ENCODE results near the gene DPP8.

Gene DPP8

DNA sequence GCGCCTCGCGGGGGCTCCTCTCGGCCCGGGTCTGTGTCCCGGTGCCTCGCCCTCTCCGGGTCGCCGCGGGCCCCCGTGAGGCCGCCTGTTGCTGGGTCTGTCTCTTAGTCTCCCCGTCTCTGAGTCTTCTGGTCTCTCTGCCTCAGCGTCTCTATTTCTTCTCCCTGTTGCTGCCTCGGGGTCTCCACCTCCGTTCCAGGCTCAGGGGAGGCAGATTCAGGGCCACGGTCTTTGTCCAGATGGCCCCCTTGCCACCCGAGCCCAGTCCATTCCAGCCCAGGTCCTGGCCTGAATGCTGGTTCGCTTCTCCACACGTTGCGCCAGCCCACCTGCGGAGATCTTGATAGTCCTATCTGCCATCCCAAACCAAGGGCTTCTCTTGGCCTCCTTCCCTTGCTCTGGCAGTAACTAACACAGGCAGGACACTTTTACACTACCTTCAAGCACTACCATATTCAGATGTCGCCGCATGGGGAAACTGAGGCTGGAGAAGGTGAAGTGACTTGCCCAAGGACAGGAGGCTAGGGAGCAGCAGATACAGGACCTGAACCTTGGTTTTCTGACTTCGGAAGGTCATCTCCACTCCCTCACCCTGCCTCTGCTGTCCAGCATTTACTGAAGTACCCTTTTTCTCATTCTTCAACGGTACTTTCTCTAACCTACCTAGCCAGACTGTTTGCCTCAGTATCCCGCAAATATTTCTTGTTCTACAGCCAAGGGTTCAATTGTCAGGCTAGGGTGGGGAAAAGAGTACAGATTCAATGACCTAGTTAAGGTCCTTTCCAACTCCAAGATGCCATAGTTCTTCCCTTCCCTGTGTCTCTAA, 94.1 kb downstream of the DPP8 start (continued):
- peak; percentile 89 for TF ChIP-seq ZNF600 (tag by site-specific recombination; IDR thresholded peaks at IDR 0.05)
- no peak for TF ChIP-seq ZNF544 (tag by site-specific recombination; IDR thresholded peaks at IDR 0.05)
- TF ChIP-seq BCL11B (tag by site-specific recombination; IDR thresholded peaks at IDR 0.05; ENCODE audit: low read depth) = no peak
- TF ChIP-seq ZNF211 (tag by site-specific recombination; IDR thresholded peaks at IDR 0.05; ENCODE audit: low read depth) = no peak
- TF ChIP-seq ZNF777 (tag by site-specific recombination; IDR thresholded peaks at IDR 0.05; ENCODE audit: borderline replicate concordance) = no peak
- no peak for TF ChIP-seq ZNF701 (tag by site-specific recombination; IDR thresholded peaks at IDR 0.05)
- no peak for TF ChIP-seq ZNF549 (tag by site-specific recombination; IDR thresholded peaks at IDR 0.05)
- no peak for TF ChIP-seq ZSCAN16 (tag by site-specific recombination; IDR thresholded peaks at IDR 0.05)
- no peak for TF ChIP-seq KLF9 (tag by site-specific recombination; IDR thresholded peaks at IDR 0.05; ENCODE audit: low read depth)
- TF ChIP-seq ZFP41 (tag by site-specific recombination; IDR thresholded peaks at IDR 0.05; ENCODE audit: borderline replicate concordance) = no peak
- TF ChIP-seq ZNF23 (tag by site-specific recombination; IDR thresholded peaks at IDR 0.05; ENCODE audit: borderline replicate concordance) = no peak
- no peak for TF ChIP-seq ZSCAN23 (tag by site-specific recombination; IDR thresholded peaks at IDR 0.05)
- TF ChIP-seq, protein P1, sequence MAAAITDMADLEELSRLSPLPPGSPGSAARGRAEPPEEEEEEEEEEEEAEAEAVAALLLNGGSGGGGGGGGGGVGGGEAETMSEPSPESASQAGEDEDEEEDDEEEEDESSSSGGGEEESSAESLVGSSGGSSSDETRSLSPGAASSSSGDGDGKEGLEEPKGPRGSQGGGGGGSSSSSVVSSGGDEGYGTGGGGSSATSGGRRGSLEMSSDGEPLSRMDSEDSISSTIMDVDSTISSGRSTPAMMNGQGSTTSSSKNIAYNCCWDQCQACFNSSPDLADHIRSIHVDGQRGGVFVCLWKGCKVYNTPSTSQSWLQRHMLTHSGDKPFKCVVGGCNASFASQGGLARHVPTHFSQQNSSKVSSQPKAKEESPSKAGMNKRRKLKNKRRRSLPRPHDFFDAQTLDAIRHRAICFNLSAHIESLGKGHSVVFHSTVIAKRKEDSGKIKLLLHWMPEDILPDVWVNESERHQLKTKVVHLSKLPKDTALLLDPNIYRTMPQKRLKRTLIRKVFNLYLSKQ (tag by site-specific recombination; IDR thresholded peaks at IDR 0.05; ENCODE audit: borderline replicate concordance) = no peak
- TF ChIP-seq ZNF501 (tag by site-specific recombination; IDR thresholded peaks at IDR 0.05) = no peak
- TF ChIP-seq, protein P2, sequence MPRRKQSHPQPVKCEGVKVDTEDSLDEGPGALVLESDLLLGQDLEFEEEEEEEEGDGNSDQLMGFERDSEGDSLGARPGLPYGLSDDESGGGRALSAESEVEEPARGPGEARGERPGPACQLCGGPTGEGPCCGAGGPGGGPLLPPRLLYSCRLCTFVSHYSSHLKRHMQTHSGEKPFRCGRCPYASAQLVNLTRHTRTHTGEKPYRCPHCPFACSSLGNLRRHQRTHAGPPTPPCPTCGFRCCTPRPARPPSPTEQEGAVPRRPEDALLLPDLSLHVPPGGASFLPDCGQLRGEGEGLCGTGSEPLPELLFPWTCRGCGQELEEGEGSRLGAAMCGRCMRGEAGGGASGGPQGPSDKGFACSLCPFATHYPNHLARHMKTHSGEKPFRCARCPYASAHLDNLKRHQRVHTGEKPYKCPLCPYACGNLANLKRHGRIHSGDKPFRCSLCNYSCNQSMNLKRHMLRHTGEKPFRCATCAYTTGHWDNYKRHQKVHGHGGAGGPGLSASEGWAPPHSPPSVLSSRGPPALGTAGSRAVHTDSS (tag by site-specific recombination; IDR thresholded peaks at IDR 0.05) = no peak
- no peak for TF ChIP-seq MEIS1 (CRISPR knock-in tag; IDR thresholded peaks at IDR 0.05; ENCODE audit: borderline replicate concordance)
- no peak for TF ChIP-seq ZNF76 (tag by site-specific recombination; IDR thresholded peaks at IDR 0.05; ENCODE audit: borderline replicate concordance, low read depth)
- TF ChIP-seq, protein P3, sequence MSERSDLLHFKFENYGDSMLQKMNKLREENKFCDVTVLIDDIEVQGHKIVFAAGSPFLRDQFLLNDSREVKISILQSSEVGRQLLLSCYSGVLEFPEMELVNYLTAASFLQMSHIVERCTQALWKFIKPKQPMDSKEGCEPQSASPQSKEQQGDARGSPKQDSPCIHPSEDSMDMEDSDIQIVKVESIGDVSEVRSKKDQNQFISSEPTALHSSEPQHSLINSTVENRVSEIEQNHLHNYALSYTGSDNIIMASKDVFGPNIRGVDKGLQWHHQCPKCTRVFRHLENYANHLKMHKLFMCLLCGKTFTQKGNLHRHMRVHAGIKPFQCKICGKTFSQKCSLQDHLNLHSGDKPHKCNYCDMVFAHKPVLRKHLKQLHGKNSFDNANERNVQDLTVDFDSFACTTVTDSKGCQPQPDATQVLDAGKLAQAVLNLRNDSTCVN (tag by site-specific recombination; optimal IDR thresholded peaks at IDR 0.05) = no peak
- TF ChIP-seq ZNF394 (tag by site-specific recombination; IDR thresholded peaks at IDR 0.05; ENCODE audit: borderline replicate concordance) = no peak
- no peak for TF ChIP-seq ZNF174 (tag by site-specific recombination; IDR thresholded peaks at IDR 0.05)
- peak; percentile 60 for TF ChIP-seq GLIS2 (tag by site-specific recombination; IDR thresholded peaks at IDR 0.05)
- no peak for TF ChIP-seq ZNF202 (tag by site-specific recombination; IDR thresholded peaks at IDR 0.05; ENCODE audit: borderline replicate concordance)
- TF ChIP-seq ZNF830 (tag by site-specific recombination; IDR thresholded peaks at IDR 0.05; ENCODE audit: low read depth) = no peak
- no peak for TF ChIP-seq ZBTB1 (tag by site-specific recombination; IDR thresholded peaks at IDR 0.05)
- TF ChIP-seq ZNF561 (tag by site-specific recombination; IDR thresholded peaks at IDR 0.05; ENCODE audit: borderline replicate concordance) = no peak; the same call in 1 of the 2 replicates
- TF ChIP-seq GLI4 (tag by site-specific recombination; IDR thresholded peaks at IDR 0.05) = no peak
- no peak for TF ChIP-seq ZNF416 (tag by site-specific recombination; IDR thresholded peaks at IDR 0.05)
- peak; percentile 20; the same call in 1 of the 2 replicates for TF ChIP-seq ZSCAN30 (tag by site-specific recombination; IDR thresholded peaks at IDR 0.05)
- TF ChIP-seq SCRT2 (tag by site-specific recombination; IDR thresholded peaks at IDR 0.05) = peak; percentile 95
- no peak for TF ChIP-seq SP2 (tag by site-specific recombination; IDR thresholded peaks at IDR 0.05)
- TF ChIP-seq, protein P4, sequence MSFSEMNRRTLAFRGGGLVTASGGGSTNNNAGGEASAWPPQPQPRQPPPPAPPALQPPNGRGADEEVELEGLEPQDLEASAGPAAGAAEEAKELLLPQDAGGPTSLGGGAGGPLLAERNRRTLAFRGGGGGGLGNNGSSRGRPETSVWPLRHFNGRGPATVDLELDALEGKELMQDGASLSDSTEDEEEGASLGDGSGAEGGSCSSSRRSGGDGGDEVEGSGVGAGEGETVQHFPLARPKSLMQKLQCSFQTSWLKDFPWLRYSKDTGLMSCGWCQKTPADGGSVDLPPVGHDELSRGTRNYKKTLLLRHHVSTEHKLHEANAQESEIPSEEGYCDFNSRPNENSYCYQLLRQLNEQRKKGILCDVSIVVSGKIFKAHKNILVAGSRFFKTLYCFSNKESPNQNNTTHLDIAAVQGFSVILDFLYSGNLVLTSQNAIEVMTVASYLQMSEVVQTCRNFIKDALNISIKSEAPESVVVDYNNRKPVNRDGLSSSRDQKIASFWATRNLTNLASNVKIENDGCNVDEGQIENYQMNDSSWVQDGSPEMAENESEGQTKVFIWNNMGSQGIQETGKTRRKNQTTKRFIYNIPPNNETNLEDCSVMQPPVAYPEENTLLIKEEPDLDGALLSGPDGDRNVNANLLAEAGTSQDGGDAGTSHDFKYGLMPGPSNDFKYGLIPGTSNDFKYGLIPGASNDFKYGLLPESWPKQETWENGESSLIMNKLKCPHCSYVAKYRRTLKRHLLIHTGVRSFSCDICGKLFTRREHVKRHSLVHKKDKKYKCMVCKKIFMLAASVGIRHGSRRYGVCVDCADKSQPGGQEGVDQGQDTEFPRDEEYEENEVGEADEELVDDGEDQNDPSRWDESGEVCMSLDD (tag by site-specific recombination; IDR thresholded peaks at IDR 0.05) = no peak
- no peak for TF ChIP-seq ZNF404 (tag by site-specific recombination; IDR thresholded peaks at IDR 0.05)
- no peak for TF ChIP-seq ZNF785 (tag by site-specific recombination; IDR thresholded peaks at IDR 0.05)
- TF ChIP-seq ZNF132 (tag by site-specific recombination; IDR thresholded peaks at IDR 0.05; ENCODE audit: borderline replicate concordance) = no peak
- TF ChIP-seq SALL2 (tag by site-specific recombination; IDR thresholded peaks at IDR 0.05; ENCODE audit: borderline replicate concordance) = no peak
